ENCODE data around the gene ENC1. TPM values are rescaled to one million over a fixed set of nuclear protein-coding genes. Genes with fewer than 3 reads are reported as not detected.

ENC1 gene
- total RNA-seq, 2 experiments from 2014 or later: 0.74 to 0.86 TPM

- no peaks in the 10 kb centered on the region for H3K9me3 Mint-ChIP-seq
- H3K27ac Mint-ChIP-seq: no peak overlapping the region
- CTCF ChIA-PET: interaction anchor here (0.5 to 3.6 kb wide), 3 partner anchors 11 to 757 kb away, joined by 3 to 12 read pairs (median 4); no protein-coding TSS in a partner anchor
- H3K36me3 Mint-ChIP-seq (ENCODE audit: low read depth): no peaks in the 10 kb centered on the region
- H3K4me3 Mint-ChIP-seq: peak overlapping the region; percentile 80
- H3K27me3 Mint-ChIP-seq (ENCODE audit: low read depth): peaks cover 22% of the 10 kb centered on the region
- intact Hi-C loops (cut with micrococcal nuclease): loop anchor here (1.0 kb wide), 2 partner anchors 17 to 60 kb away; no protein-coding TSS in a partner anchor
- H3K4me1 Mint-ChIP-seq (ENCODE audit: low read depth): peaks cover 26% of the 10 kb centered on the region
- peak; percentile 28 for DNase-seq
Measured at GRCh38 chr5:74638970-74639806, 1.3 kb downstream of the ENC1 start.

DNA sequence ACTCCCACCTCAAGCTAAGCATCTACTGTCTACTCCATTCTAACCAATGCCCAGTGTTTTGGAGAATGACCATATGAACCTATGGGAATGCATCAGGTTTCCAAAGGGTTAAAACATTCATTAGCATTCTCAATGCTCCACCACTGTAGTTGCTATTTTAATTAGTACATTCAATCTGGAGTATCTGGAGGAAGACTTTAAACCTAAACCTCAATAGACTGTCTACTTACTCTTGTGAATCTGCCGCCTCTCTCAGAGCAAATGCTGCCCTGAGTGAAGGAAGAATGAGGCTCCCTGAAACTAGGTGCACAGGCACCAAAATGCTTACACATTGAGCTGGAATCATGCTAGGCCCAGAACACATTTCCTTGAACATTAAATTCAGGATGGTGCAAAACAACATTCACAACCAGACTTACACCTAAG, 2.0 kb downstream of the ENC1 start:
- H3K4me1 Mint-ChIP-seq (ENCODE audit: low read depth): peaks cover 26% of the 10 kb centered on the region
- peaks cover 22% of the 10 kb centered on the region for H3K27me3 Mint-ChIP-seq (ENCODE audit: low read depth)
- CTCF ChIA-PET: interaction anchor here (0.6 to 3.6 kb wide), 3 partner anchors 11 to 756 kb away, joined by 3 to 12 read pairs (median 3); no protein-coding TSS in a partner anchor
- H3K27ac Mint-ChIP-seq: no peak overlapping the region
- no peaks in the 10 kb centered on the region for H3K36me3 Mint-ChIP-seq (ENCODE audit: low read depth)
- DNase-seq: no peak
- H3K9me3 Mint-ChIP-seq: no peaks in the 10 kb centered on the region
- H3K4me3 Mint-ChIP-seq: no peak overlapping the region
- intact Hi-C loops (cut with micrococcal nuclease): no loop called here

DNA sequence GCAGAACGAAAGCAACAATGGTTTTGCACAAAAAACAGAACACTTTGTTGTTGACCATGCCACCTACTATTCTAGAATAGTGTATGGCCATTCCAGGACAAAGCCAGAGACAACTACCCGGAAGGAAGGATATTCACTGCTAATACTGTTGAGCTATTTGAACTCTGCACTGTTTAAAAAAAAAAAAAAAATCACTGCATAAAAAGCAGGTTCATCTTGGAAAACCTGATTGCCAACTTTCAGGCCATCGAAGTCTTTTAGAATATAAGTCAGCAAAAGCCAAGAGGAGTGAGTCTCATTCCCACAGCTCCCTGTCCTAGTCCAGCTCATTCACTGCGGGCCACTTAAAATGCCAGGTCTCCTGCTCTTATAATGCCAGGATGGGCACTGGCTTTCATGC, 4.0 kb downstream of the ENC1 start:
- CTCF ChIA-PET: no interaction called here
- no peaks in the 10 kb centered on the region for H3K9me3 Mint-ChIP-seq
- intact Hi-C loops (cut with micrococcal nuclease): no loop called here

GRCh38 chr5:74636149-74636548, 4.4 kb downstream of the ENC1 start:
- DNase-seq: no peak
- intact Hi-C loops (cut with micrococcal nuclease): no loop called here
- H3K9me3 Mint-ChIP-seq: no peaks in the 10 kb centered on the region
- H3K36me3 Mint-ChIP-seq (ENCODE audit: low read depth): no peaks in the 10 kb centered on the region
- H3K27ac Mint-ChIP-seq: no peak overlapping the region
- peaks cover 37% of the 10 kb centered on the region for H3K4me1 Mint-ChIP-seq (ENCODE audit: low read depth)
- CTCF ChIA-PET: no interaction called here
- H3K4me3 Mint-ChIP-seq: no peak overlapping the region
- H3K27me3 Mint-ChIP-seq (ENCODE audit: low read depth): peaks cover 15% of the 10 kb centered on the region

More for the DNA sequence above, 4.0 kb downstream of the ENC1 start:
- peaks cover 15% of the 10 kb centered on the region for H3K27me3 Mint-ChIP-seq (ENCODE audit: low read depth)
- no peak for DNase-seq
- H3K27ac Mint-ChIP-seq: no peak overlapping the region
- H3K4me1 Mint-ChIP-seq (ENCODE audit: low read depth): peaks cover 35% of the 10 kb centered on the region
- H3K4me3 Mint-ChIP-seq: no peak overlapping the region
- H3K36me3 Mint-ChIP-seq (ENCODE audit: low read depth): no peaks in the 10 kb centered on the region

GRCh38 chr5:74634611-74635286, 5.8 kb downstream of the ENC1 start:
- Mint-ChIP-seq H3K27me3 (ENCODE audit: low read depth) (peaks cover 13% of the 10 kb centered on the region), H3K4me1 (ENCODE audit: low read depth) (peaks cover 42% of the 10 kb centered on the region), H3K27ac (no peak overlapping the region), H3K9me3 (no peaks in the 10 kb centered on the region), H3K4me3 (no peak overlapping the region), H3K36me3 (ENCODE audit: low read depth) (no peaks in the 10 kb centered on the region)
- CTCF ChIA-PET: no interaction called here
- DNase-seq: no peak
- intact Hi-C loops (cut with micrococcal nuclease): no loop called here

DNA sequence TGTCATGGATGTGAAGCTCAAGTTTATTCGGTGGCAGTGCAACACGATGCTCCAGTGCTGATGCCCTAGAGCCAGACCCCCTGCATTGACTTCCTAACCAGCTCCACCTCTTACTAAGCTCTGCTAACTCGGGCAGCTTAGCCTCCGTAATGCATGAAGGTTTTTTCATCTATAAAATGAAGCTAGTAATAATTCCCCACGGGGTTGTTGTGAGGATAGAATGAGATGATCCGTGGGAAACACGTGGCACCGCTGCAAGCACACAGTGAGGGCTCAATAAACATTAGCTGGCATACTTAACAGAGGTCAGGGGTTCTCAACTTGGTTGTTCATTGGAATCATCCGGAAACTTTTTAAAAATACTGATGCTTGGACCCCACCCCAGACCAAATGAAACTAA, 6.8 kb downstream of the ENC1 start:
- Mint-ChIP-seq H3K27ac (no peak overlapping the region), H3K4me1 (ENCODE audit: low read depth) (peaks cover 31% of the 10 kb centered on the region), H3K4me3 (no peak overlapping the region), H3K9me3 (no peaks in the 10 kb centered on the region), H3K27me3 (ENCODE audit: low read depth) (peaks cover 9% of the 10 kb centered on the region), H3K36me3 (ENCODE audit: low read depth) (no peaks in the 10 kb centered on the region)
- intact Hi-C loops (cut with micrococcal nuclease): no loop called here
- CTCF ChIA-PET: interaction anchor here (0.9 to 1.3 kb wide), 3 partner anchors 8 to 732 kb away, joined by 3 to 4 read pairs (median 4); no protein-coding TSS in a partner anchor
- no peak for DNase-seq

GRCh38 chr5:74632947-74633356, 7.6 kb downstream of the ENC1 start:
- Mint-ChIP-seq H3K27me3 (ENCODE audit: low read depth) (peaks cover 7% of the 10 kb centered on the region), H3K9me3 (no peaks in the 10 kb centered on the region), H3K4me3 (no peak overlapping the region), H3K27ac (no peak overlapping the region), H3K4me1 (ENCODE audit: low read depth) (peaks cover 25% of the 10 kb centered on the region), H3K36me3 (ENCODE audit: low read depth) (no peaks in the 10 kb centered on the region)
- intact Hi-C loops (cut with micrococcal nuclease): loop anchor here (1.0 kb wide), 1 partner anchor 7 kb away; the partner anchor contains the start of gene ENC1
- CTCF ChIA-PET: interaction anchor here (0.9 to 1.3 kb wide), 3 partner anchors 9 to 731 kb away, joined by 3 to 4 read pairs (median 4); no protein-coding TSS in a partner anchor
- no peak for DNase-seq

GRCh38 chr5:74631081-74631953, 9.2 kb downstream of the ENC1 start:
- Mint-ChIP-seq H3K27me3 (ENCODE audit: low read depth) (peaks cover 2% of the 10 kb centered on the region), H3K4me3 (no peak overlapping the region), H3K27ac (peak overlapping the region; percentile 65), H3K4me1 (ENCODE audit: low read depth) (peaks cover 25% of the 10 kb centered on the region), H3K9me3 (no peaks in the 10 kb centered on the region), H3K36me3 (ENCODE audit: low read depth) (no peaks in the 10 kb centered on the region)
- intact Hi-C loops (cut with micrococcal nuclease): loop anchor here (1.0 kb wide), 2 partner anchors 52 to 56 kb away; no protein-coding TSS in a partner anchor
- CTCF ChIA-PET: interaction anchor here (1.5 kb wide), 1 partner anchor 10 kb away, joined by 3 read pairs; no protein-coding TSS in a partner anchor
- peak; percentile 61 for DNase-seq

DNA sequence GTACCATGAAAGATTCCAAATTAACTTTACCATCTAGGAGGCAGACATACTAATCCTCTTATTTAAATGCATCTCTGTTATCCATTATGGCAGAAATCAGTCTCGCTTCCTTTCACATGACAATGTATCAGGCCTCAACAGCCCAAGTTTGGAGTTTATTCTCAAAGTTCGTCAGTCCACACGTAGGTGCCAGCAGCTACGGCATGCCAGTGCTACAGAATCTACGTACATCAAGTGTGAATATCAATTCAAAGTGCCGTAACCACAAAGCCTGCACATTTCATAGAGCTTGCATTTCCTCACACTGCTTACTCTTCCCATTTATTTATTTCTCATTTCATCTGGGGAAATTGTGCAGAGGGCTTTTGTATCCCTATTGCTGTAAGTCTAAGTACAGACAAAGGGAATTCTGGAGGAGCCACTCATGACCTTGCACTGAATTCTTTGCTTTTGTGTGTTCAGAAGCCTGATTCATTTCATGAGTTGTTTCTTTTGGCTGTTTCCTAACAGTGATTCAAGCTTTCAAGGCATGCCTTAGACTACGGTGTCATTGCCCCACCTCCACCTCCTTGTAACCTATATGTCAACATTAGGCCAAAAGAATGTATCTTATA, 10.0 kb downstream of the ENC1 start:
- H3K9me3 Mint-ChIP-seq: no peaks in the 10 kb centered on the region
- H3K4me1 Mint-ChIP-seq (ENCODE audit: low read depth): peaks cover 25% of the 10 kb centered on the region
- DNase-seq: peak; percentile 49
- no peak overlapping the region for H3K4me3 Mint-ChIP-seq
- no peaks in the 10 kb centered on the region for H3K36me3 Mint-ChIP-seq (ENCODE audit: low read depth)
- H3K27me3 Mint-ChIP-seq (ENCODE audit: low read depth): peaks cover 9% of the 10 kb centered on the region
- CTCF ChIA-PET: no interaction called here
- intact Hi-C loops (cut with micrococcal nuclease): loop anchor here (1.0 kb wide), 3 partner anchors 8 to 55 kb away; no protein-coding TSS in a partner anchor
- H3K27ac Mint-ChIP-seq: no peak overlapping the region

GRCh38 chr5:74629326-74629725, 11.2 kb downstream of the ENC1 start:
- intact Hi-C loops (cut with micrococcal nuclease): no loop called here
- Mint-ChIP-seq H3K4me3 (no peak overlapping the region), H3K9me3 (no peaks in the 10 kb centered on the region), H3K27me3 (ENCODE audit: low read depth) (peaks cover 12% of the 10 kb centered on the region), H3K36me3 (ENCODE audit: low read depth) (no peaks in the 10 kb centered on the region), H3K4me1 (ENCODE audit: low read depth) (peaks cover 25% of the 10 kb centered on the region), H3K27ac (no peak overlapping the region)
- CTCF ChIA-PET: interaction anchor here (0.6 kb wide), 1 partner anchor 136 kb away, joined by 5 read pairs; no protein-coding TSS in a partner anchor
- DNase-seq: no peak

GRCh38 chr5:74628359-74628758, 12.2 kb downstream of the ENC1 start:
- intact Hi-C loops (cut with micrococcal nuclease): no loop called here
- Mint-ChIP-seq H3K27me3 (ENCODE audit: low read depth) (peaks cover 21% of the 10 kb centered on the region), H3K4me3 (no peak overlapping the region), H3K4me1 (ENCODE audit: low read depth) (peaks cover 25% of the 10 kb centered on the region), H3K27ac (no peak overlapping the region), H3K36me3 (ENCODE audit: low read depth) (no peaks in the 10 kb centered on the region), H3K9me3 (peaks cover 1% of the 10 kb centered on the region)
- CTCF ChIA-PET: no interaction called here
- no peak for DNase-seq

Measured in activated naive CD4-positive, alpha-beta T cell treated with anti-CD3 and anti-CD28 coated beads for 36 hours (primary cell).